ENCODE data around the gene ENOSF1.

- TF ChIP-seq CTCF (IDR thresholded peaks at IDR 0.05) (no peak), POLR2A (IDR thresholded peaks at IDR 0.05) (no peak)
Observed at GRCh38 chr18:676069-676468, 36.4 kb downstream of the ENOSF1 start.

All from thyroid gland (tissue), 4 donors.